Endothelial cell of umbilical vein (primary cell): ENCODE measurements around the gene STT3B.

Experiments
- EZH2 ChIP-seq: IDR thresholded peaks from 2 replicates; pipeline ENCODE4 v1.6.1; 2012; ENCODE audit warnings: borderline replicate concordance, low read depth, mild to moderate bottlenecking, moderate library complexity, low read length, inconsistent platforms; ENCODE audit not compliant: severe bottlenecking
- FOS ChIP-seq: IDR thresholded peaks from 2 replicates; pipeline ENCODE4 v1.6.1; 2011; ENCODE audit warnings: mild to moderate bottlenecking, low read length, moderate library complexity, borderline replicate concordance; ENCODE audit not compliant: insufficient read depth
- JUN ChIP-seq: IDR thresholded peaks from 2 replicates; pipeline ENCODE4 v1.6.1; 2011; ENCODE audit warnings: borderline replicate concordance, low read depth; ENCODE audit not compliant: insufficient read length, insufficient read depth
- MYC ChIP-seq: IDR thresholded peaks from one replicate; pipeline ENCODE4 v1.6.1; 2011; ENCODE audit warnings: mild to moderate bottlenecking, low read depth, low read length
- POLR2A ChIP-seq: IDR thresholded peaks from 2 replicates; pipeline ENCODE4 v1.6.1; 2012; ENCODE audit warnings: low read depth, mild to moderate bottlenecking, control low read depth, low read length
- POLR2AphosphoS5 ChIP-seq: IDR thresholded peaks from 2 replicates; pipeline ENCODE4 v1.6.1; 2012; ENCODE audit warnings: low read depth, mild to moderate bottlenecking, control low read depth, low read length, moderate library complexity; ENCODE audit not compliant: insufficient read depth
- TF ChIP-seq, protein P1 (sequence below), 2 donors: IDR thresholded peaks; 1 replicate in 1 of 2; 2 replicates in 1 of 2; pipeline ENCODE4 v1.5.1; 2011; ENCODE audit warnings: low read length in 2 of 2, mild to moderate bottlenecking in 2 of 2, moderate library complexity in 2 of 2, control low read depth in 1 of 2, inconsistent platforms in 1 of 2, low read depth in 1 of 2; ENCODE audit not compliant: insufficient read depth in 1 of 2; ENCODE audit errors: extremely low read depth in 1 of 2

DNA sequence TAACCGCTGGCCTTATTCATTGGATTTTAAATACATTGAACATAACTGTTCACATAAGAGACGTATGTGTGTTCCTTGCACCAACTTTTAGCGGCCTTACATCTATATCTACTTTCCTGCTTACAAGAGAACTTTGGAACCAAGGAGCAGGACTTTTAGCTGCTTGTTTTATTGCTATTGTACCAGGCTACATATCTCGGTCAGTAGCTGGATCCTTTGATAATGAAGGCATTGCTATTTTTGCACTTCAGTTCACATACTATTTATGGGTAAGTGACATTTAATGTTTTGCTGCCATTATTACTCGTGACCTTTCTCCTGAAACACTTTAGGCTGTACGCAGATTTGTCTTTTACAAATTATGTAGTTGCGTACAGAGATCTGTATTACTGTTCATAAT is 47.1 kb downstream of the STT3B start:
- TF ChIP-seq EZH2 (no peak), FOS (no peak), POLR2AphosphoS5 (no peak), POLR2A (no peak), MYC (no peak), JUN (no peak)
- TF ChIP-seq, protein P1, sequence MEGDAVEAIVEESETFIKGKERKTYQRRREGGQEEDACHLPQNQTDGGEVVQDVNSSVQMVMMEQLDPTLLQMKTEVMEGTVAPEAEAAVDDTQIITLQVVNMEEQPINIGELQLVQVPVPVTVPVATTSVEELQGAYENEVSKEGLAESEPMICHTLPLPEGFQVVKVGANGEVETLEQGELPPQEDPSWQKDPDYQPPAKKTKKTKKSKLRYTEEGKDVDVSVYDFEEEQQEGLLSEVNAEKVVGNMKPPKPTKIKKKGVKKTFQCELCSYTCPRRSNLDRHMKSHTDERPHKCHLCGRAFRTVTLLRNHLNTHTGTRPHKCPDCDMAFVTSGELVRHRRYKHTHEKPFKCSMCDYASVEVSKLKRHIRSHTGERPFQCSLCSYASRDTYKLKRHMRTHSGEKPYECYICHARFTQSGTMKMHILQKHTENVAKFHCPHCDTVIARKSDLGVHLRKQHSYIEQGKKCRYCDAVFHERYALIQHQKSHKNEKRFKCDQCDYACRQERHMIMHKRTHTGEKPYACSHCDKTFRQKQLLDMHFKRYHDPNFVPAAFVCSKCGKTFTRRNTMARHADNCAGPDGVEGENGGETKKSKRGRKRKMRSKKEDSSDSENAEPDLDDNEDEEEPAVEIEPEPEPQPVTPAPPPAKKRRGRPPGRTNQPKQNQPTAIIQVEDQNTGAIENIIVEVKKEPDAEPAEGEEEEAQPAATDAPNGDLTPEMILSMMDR (IDR thresholded peaks at IDR 0.05; ENCODE audit: extremely low read depth in 1 of 2, insufficient read depth in 1 of 2, low read depth in 1 of 2, low read length in 2 of 2), result no peak
